Measurements from ENCODE around the gene NDOR1. TPM values are rescaled to one million over a fixed set of nuclear protein-coding genes. Genes with fewer than 3 reads are reported as not detected.

Gene NDOR1
- total RNA-seq, 2 donors from 2014 or later, result 6.6 TPM

GRCh38 chr9:137221095-137221505, 15.6 kb downstream of the NDOR1 start:
- H3K27me3 ChIP-seq, result no peaks in the 10 kb centered on the region
- no peak for TF ChIP-seq CTCF (IDR thresholded peaks at IDR 0.05)
- H3K9me3 ChIP-seq, result no peaks in the 10 kb centered on the region
- peak overlapping the region; percentile 53 to 60 for H3K27ac ChIP-seq
- peak overlapping the region in 1 of 2 donors; percentile 54 for H3K4me3 ChIP-seq
- H3K4me1 ChIP-seq, result peaks cover 0 to 50% of the 10 kb centered on the region in 2 donors
- no peaks in the 10 kb centered on the region for H3K36me3 ChIP-seq
- DNase-seq (ENCODE audit: low spot score), result no peak

GRCh38 chr9:137221506-137222111, 16.1 kb downstream of the NDOR1 start:
- Histone ChIP-seq H3K4me3 (peak overlapping the region; percentile 45 to 54), H3K9me3 (no peaks in the 10 kb centered on the region), H3K27ac (peak overlapping the region; percentile 53 to 60), H3K4me1 (peaks cover 0 to 50% of the 10 kb centered on the region in 2 donors), H3K27me3 (no peaks in the 10 kb centered on the region), H3K36me3 (no peaks in the 10 kb centered on the region)
- no peak for TF ChIP-seq CTCF (IDR thresholded peaks at IDR 0.05)
- no peak for DNase-seq (ENCODE audit: low spot score)

- Histone ChIP-seq H3K4me3 (peak within 1 kb of the TSS; percentile 60 to 70), H3K36me3 (no peaks in the 10 kb centered on the region), H3K27ac (peak within 1 kb of the TSS; percentile 77 to 86), H3K9me3 (no peaks in the 10 kb centered on the region), H3K4me1 (peaks cover 0 to 49% of the 10 kb centered on the region in 2 donors), H3K27me3 (no peaks in the 10 kb centered on the region)
- no peak for TF ChIP-seq CTCF (IDR thresholded peaks at IDR 0.05)
- no peak for DNase-seq (ENCODE audit: low spot score)
Observed at GRCh38 chr9:137222190-137223077, 16.9 kb downstream of the NDOR1 start, which contains the start of gene RNF208. RNF208 (minus strand) TSS chr9:137222240; CDS start chr9:137221212, 1,028 bp downstream.

GRCh38 chr9:137223078-137223970, 17.8 kb downstream of the NDOR1 start:
- Histone ChIP-seq H3K4me1 (peaks cover 0 to 45% of the 10 kb centered on the region in 2 donors), H3K9me3 (no peaks in the 10 kb centered on the region), H3K27me3 (peaks cover 0 to 4% of the 10 kb centered on the region in 2 donors), H3K36me3 (no peaks in the 10 kb centered on the region), H3K4me3 (peak overlapping the region; percentile 60 to 70), H3K27ac (peak overlapping the region; percentile 77 to 86)
- peak; percentile 99 for DNase-seq (ENCODE audit: low spot score)
- no peak for TF ChIP-seq CTCF (IDR thresholded peaks at IDR 0.05)
